Measurements from ENCODE around the gene SUSD4.
A peak's percentile ranks its signal among the peaks of the same experiment; 100 is the strongest.

Gene SUSD4

GRCh38 chr1:223331929-223332328 is 32.0 kb downstream of the SUSD4 start:
- no peak overlapping the region for H3K27ac ChIP-seq
- DNase-seq (ENCODE audit: low read depth, low spot score) = peak; percentile 16

DNA sequence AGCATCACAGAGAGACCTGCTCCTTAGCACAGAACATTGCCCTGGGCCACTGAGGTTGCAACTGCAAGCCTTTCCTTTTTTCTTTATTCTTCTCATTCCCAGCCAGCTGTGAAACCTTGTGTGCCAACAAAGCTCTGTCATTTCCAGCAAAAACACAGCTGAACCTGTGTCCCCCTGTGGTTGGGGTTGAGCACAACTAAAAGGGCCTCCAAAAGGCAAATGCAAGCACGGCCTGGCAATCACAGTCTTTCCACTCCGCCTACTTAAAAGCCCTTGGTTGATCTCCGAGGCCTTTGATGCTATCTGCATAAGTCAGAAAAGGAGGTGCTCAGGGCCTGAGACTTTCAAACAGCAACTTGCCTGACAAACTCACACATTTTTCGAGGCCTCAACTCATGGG is 32.7 kb downstream of the SUSD4 start:
- DNase-seq (ENCODE audit: low read depth, low spot score) = no peak
- H3K27ac ChIP-seq = no peak overlapping the region

GRCh38 chr1:223330466-223330865 is 33.5 kb downstream of the SUSD4 start:
- no peak overlapping the region for H3K27ac ChIP-seq
- DNase-seq (ENCODE audit: low read depth, low spot score) = no peak

DNA sequence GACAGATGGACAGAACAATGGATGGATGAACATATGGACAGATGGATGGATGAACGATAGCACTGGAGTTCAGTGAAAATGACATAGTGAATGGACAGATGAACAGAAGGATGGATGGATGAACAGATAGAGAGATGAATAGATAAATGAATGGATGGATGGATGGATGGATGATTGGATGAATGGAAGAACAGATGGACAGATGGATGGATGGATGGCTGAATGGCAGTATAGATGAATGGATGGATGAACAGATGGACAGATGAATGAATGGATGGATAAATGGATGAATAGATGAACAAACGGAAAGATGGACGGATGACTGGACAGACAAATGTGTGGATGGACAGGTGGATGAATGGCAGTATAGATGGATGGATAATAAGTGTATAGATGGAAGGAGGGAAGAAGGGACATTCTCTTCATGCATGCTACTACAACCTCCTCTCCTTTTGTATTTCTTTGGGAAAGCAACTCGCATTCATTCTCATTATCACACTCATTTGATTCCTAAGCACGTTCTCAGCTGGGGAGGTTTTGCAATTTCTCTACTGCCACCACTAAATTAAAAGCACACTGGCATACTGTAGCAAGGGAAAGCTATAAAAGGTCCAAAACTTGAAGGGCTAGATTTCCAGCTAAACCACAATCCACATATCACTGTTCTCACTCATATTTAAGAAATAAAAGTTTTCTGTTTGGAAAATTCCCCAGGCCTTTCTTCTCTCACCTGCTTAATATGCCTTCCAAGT is 34.1 kb downstream of the SUSD4 start:
- DNase-seq (ENCODE audit: low read depth, low spot score) = no peak
- no peak overlapping the region for H3K27ac ChIP-seq

GRCh38 chr1:223329252-223329651 is 34.7 kb downstream of the SUSD4 start:
- no peak overlapping the region for H3K27ac ChIP-seq
- DNase-seq (ENCODE audit: low read depth, low spot score) = no peak

- no peak for DNase-seq (ENCODE audit: low read depth, low spot score)
- H3K27ac ChIP-seq = no peak overlapping the region
These were observed 35.4 kb downstream of the SUSD4 start for GRCh38 chr1:223328566-223328965.

GRCh38 chr1:223326776-223327175 is 37.2 kb downstream of the SUSD4 start:
- DNase-seq (ENCODE audit: low read depth, low spot score) = no peak
- no peak overlapping the region for H3K27ac ChIP-seq

DNA sequence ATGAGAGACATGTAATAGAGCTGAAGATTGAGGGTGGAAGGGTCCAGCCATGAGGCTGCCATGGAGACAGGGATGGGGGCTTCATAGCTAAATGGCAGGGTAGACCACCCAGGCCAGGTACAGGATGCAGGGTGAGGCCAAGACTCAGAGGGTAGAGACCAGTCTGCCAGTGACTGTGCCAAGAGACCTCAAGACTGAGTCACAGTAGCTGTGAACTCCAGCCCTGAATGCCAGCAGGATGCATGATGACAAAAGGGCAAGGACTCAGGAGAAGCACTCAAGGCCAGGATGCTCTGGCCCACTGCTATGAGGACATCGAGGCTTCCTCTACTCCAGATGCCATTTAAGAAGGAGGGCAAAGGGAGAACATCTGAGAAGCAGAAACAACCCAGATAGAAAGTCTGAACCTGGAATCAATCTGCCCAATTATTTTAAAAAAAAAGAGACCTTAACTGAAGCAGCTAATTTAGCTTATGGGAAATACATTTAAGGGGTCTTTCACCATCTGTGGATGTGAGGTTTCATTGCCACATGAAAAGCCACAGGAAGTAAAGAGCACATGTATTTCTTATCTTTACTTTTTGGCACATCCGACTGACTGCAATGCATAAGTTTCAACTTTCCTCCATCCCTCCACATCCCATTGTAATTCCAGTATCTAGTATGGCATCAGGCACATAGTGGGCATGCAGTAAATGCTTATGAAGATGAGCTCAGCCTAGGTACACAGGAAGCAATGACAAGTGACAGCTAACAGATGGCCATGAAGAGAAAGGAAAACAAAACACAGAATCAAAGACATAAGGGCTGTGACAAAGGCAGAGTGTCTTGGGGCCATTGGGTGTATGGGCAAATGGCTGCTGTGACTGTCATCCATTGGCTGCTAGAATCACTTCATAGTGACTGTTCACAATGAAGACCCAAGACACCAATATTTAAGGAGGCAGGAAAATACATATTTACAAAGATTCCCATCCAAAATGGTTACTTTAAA is 40.2 kb downstream of the SUSD4 start:
- no peak overlapping the region for H3K27ac ChIP-seq

GRCh38 chr1:223322868-223323267 is 41.1 kb downstream of the SUSD4 start:
- H3K27ac ChIP-seq = no peak overlapping the region
- no peak for DNase-seq (ENCODE audit: low read depth, low spot score)

More for the DNA sequence above, 40.2 kb downstream of the SUSD4 start:
- no peak for DNase-seq (ENCODE audit: low read depth, low spot score)

DNA sequence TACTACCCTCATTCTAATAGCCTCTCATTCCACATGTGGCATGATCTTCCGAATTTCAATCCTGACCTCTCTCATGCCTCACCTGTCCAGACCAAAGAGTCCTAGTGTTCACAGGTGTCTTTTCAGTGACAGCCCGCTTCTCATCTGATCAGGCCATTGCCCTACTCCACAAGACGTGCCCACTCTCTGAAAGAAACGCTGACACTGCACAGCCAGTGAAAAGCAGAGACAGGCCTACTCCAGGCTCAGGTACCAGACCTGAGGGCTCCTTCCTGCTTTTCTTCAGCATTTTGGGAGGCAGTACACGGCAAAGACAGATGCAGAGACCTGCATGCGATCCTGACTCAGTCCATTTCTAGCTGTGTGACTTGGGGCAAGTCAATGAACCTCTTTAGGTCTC is 43.0 kb downstream of the SUSD4 start:
- no peak for DNase-seq (ENCODE audit: low read depth, low spot score)

DNA sequence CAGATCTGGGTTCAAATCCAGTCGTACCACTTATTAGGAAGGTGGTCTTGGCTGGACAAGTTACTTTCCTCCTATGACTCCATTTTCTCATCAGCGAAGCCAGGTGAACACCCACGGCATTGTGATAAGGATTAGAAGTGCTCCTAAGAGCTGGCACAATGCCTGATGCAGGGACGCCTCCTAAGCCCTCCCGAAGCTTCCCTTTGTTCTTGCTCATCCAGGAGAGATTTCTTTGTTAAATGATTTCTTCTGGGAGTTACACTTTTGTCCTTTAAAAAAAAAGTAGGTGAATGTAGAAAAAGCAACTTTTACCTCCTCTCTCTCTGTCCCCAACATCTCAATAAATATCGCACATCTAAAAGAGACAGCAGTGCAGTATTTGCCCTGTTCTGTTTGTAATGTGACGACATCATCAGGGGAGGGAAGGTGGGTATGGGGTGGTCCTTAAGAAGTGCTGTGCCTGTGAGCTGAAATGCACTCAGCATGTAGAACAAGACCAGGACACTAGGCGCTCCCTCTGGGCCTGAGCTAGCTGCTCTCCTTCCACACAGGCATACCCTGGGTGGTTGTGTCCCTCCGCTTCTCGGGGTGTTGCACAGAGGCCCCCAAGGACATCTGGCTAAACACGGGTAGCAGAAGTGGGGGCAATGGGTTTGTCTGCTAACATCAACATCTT is 43.9 kb downstream of the SUSD4 start:
- DNase-seq (ENCODE audit: low read depth, low spot score) = no peak

More for the DNA sequence above, 43.0 kb downstream of the SUSD4 start:
- H3K27ac ChIP-seq = no peak overlapping the region

GRCh38 chr1:223319398-223319797 is 44.6 kb downstream of the SUSD4 start:
- DNase-seq (ENCODE audit: low read depth, low spot score) = peak; percentile 41

More for the DNA sequence above, 43.9 kb downstream of the SUSD4 start:
- H3K27ac ChIP-seq = no peak overlapping the region

GRCh38 chr1:223316082-223316481 is 47.9 kb downstream of the SUSD4 start:
- H3K27ac ChIP-seq = no peak overlapping the region
- DNase-seq (ENCODE audit: low read depth, low spot score) = no peak

More at GRCh38 chr1:223319398-223319797, 44.6 kb downstream of the SUSD4 start:
- no peak overlapping the region for H3K27ac ChIP-seq

DNA sequence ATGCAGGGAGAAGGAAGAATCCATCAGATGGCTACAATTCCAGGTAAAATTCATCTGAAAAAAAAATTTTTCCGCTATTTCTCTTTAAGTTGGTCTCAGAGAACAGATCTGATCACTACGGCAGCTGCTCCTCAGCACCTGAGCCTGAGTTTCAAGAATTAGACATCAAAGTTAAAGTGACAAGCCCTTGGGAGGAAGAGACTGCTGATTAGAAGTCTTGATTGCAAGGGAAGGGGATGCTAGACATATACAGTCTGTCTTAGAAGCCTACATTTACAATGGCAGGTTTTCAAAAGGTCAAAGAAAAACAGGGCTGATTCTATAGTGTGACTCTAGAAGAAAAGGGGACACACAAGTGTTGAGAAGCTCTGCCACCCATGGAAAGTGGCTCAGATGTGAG is 48.3 kb downstream of the SUSD4 start:
- no peak for DNase-seq (ENCODE audit: low read depth, low spot score)
- no peak overlapping the region for H3K27ac ChIP-seq

DNA sequence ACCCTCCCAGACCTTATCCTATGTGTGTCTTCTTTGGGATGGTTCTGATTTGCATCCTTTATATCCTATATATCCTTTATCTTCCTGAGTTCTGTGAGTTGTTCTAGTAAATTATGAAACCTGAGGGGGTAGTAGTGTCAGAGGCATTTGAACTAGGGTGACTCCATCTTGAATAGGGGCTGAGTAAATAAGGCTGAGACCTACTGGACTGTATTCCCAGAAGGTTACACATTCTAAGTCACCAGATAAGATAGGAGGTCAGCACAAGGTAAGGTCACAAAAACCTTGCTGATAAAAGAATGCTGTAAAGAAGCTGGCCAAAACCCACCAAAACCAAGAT is 50.6 kb downstream of the SUSD4 start:
- no peak overlapping the region for H3K27ac ChIP-seq
- no peak for DNase-seq (ENCODE audit: low read depth, low spot score)

DNA sequence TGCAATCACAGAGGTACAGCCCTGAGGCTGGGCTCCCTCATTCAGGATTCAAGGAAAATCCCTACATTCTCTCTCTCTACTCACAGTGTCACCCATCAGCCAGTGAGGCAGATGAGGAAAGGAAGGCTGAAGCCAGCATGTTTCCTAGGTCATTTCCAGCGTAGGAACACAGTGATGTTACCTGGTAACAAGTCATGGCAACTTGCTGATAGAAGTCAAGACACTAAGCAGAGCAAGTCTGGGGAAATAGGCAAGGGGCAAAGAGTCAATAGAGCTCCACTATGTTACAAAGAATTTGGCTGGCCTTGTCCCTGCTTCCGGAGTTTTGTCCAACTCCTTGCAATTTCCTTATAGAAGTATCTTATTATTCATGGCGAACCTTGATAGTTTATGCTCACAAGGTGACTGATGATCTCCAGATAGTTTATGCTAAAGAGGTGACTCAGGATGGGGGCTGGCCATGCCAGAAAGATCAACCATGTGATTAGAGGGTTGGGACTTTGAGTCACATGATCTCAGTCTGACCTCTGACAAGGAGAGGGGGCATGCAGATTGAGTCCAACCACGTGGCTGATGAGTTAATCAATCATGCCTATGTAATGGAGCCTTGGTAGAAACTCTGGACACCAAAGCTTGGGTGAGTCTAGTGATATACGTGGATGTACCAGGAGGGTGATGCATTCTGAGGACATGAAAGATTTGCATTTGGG is 51.1 kb downstream of the SUSD4 start:
- H3K27ac ChIP-seq = no peak overlapping the region
- no peak for DNase-seq (ENCODE audit: low read depth, low spot score)

GRCh38 chr1:223312273-223312672 is 51.7 kb downstream of the SUSD4 start:
- no peak for DNase-seq (ENCODE audit: low read depth, low spot score)
- H3K27ac ChIP-seq = no peak overlapping the region

- H3K27ac ChIP-seq = no peak overlapping the region
- no peak for DNase-seq (ENCODE audit: low read depth, low spot score)
These were observed 52.1 kb downstream of the SUSD4 start for GRCh38 chr1:223311826-223312225.

GRCh38 chr1:223308136-223308535 is 55.8 kb downstream of the SUSD4 start:
- no peak overlapping the region for H3K27ac ChIP-seq
- no peak for DNase-seq (ENCODE audit: low read depth, low spot score)

GRCh38 chr1:223307544-223307943 is 56.4 kb downstream of the SUSD4 start:
- H3K27ac ChIP-seq = no peak overlapping the region
- DNase-seq (ENCODE audit: low read depth, low spot score) = no peak

Measured in epithelial cell of prostate (primary cell).